ENCODE results near the gene MSRB1. TPM values are rescaled to one million over a fixed set of nuclear protein-coding genes. Genes with fewer than 3 reads are reported as not detected.
A peak's percentile ranks its signal among the peaks of the same experiment; 100 is the strongest.

The MSRB1 gene
- total and polyA plus RNA-seq, 2 of the 8 experiments (the other 6 are each of a cell fraction or from before 2014, with no cell fraction given) = 28.2 to 51.4 TPM

GRCh38 chr16:1979271-1980029 is 36.5 kb upstream of the MSRB1 start:
- H2BK15ac ChIP-seq (ENCODE audit: low read length) = no peak overlapping the region
- H3K9ac ChIP-seq (replicated peaks in 1 of 4; ENCODE audit: extremely low read depth in 1 of 4, low read depth in 3 of 4, low read length in 3 of 4) = peak overlapping the region in 1 of 4 experiments; percentile 22; a peak in 4 of 7 replicates
- no peaks in the 10 kb centered on the region for H3K79me1 ChIP-seq (ENCODE audit: low read depth, low read length)
- 0 out of 2 replicates have a peak overlapping the region, but pooled peaks have one; percentile 60 for H2BK12ac ChIP-seq (ENCODE audit: low read depth, low read length)
- H2AFZ ChIP-seq (ENCODE audit: low read length) = no peak overlapping the region
- H4K8ac ChIP-seq (ENCODE audit: extremely low read depth, insufficient read depth, low read length) = peak overlapping the region; percentile 83
- FAIRE-seq = no peak
- 0 out of 4 replicates have a peak, but pooled peaks cover 0 to under 1% of the 10 kb centered on the region in 2 experiments for H3K79me2 ChIP-seq (ENCODE audit: control insufficient read depth in 1 of 2, insufficient read depth in 2 of 2, low read length in 2 of 2)
- peak overlapping the region; percentile 31 to 61 (median 38) for H3K4me3 ChIP-seq (ENCODE audit: extremely low read depth in 1 of 4, insufficient read depth in 2 of 4, low read depth in 3 of 4, low read length in 4 of 4)
- 0 out of 2 replicates have a peak overlapping the region, but pooled peaks have one; percentile 13 for H2AK5ac ChIP-seq (ENCODE audit: low read depth, low read length)
- H3K14ac ChIP-seq (ENCODE audit: insufficient read length) = no peak overlapping the region
- ChIA-PET POLR2A (ENCODE audit: partially characterized antibody) (interaction anchor here (0.8 to 28.2 kb wide), 17 partner anchors 8 to 175 kb away, joined by 3 to 736 read pairs (median 4); partner anchors contain the start of genes MSRB1, NDUFB10, RNF151 and RPS2), CTCF (ENCODE audit: partially characterized antibody) (interaction anchor here (0.5 to 1.5 kb wide), 2 partner anchors 25 to 52 kb away, joined by 3 to 4 read pairs; no protein-coding TSS in a partner anchor)
- peak overlapping the region; percentile 60; the same call in 1 of the 2 replicates for H2BK5ac ChIP-seq (ENCODE audit: low read depth, low read length)
- H3K27ac ChIP-seq (ENCODE audit: low read depth, low read length) = no peak overlapping the region
- no peak overlapping the region for H2BK120ac ChIP-seq (replicated peaks; ENCODE audit: low read depth, low read length)
- peak overlapping the region; percentile 55 for H4K91ac ChIP-seq (replicated peaks; ENCODE audit: insufficient read length, low read length)
- H3K23me2 ChIP-seq (ENCODE audit: low read depth, low read length) = peaks cover 22% of the 10 kb centered on the region
- peak in 1 of 2 experiments; percentile 87 for DNase-seq (ENCODE audit: low read depth in 1 of 2, low spot score in 2 of 2)
- H3K18ac ChIP-seq (ENCODE audit: extremely low read depth, low read length) = peak overlapping the region; percentile 78
- H3K9me3 ChIP-seq (ENCODE audit: insufficient read depth in 2 of 2, low read depth in 1 of 2, low read length in 1 of 2) = no peaks in the 10 kb centered on the region
- H3K27me3 ChIP-seq (replicated peaks in 1 of 4; ENCODE audit: control insufficient read depth in 3 of 4, extremely low read depth in 1 of 4, insufficient read depth in 3 of 4, low read length in 3 of 4) = peaks cover 8 to 40% (median 39%) of the 10 kb centered on the region in 4 experiments; a peak in 6 of 7 replicates
- H4K5ac ChIP-seq (ENCODE audit: insufficient read length, low read depth, low read length) = peak overlapping the region; percentile 64
- no peak overlapping the region for H3K56ac ChIP-seq (replicated peaks; ENCODE audit: insufficient read length, low read depth, low read length)
- no peak overlapping the region for H2BK20ac ChIP-seq (ENCODE audit: low read length)
- no peak overlapping the region for H3K23ac ChIP-seq (ENCODE audit: insufficient read length)
- peak overlapping the region; percentile 78 for H3K4ac ChIP-seq (replicated peaks; ENCODE audit: insufficient read length, low read depth, low read length)
- WGBS, 2 experiments (ENCODE audit: extremely low coverage in 1 of 2, insufficient coverage in 1 of 2, insufficient read length in 1 of 2, insufficient replicate concordance in 2 of 2, low coverage in 1 of 2, low lambda C conversion rate in 2 of 2, missing lambda C conversion rate in 1 of 2) = 9% methylated on average over 33 of the region's 70 CpGs; no CpG with 5 or more reads in 1 of the 2 experiments
- H3K4me2 ChIP-seq (ENCODE audit: insufficient read depth in 1 of 2, low read depth in 2 of 2, low read length in 2 of 2) = peak overlapping the region; percentile 87 to 91
- H4K20me1 ChIP-seq (replicated peaks in 1 of 2; ENCODE audit: control insufficient read depth in 1 of 2, insufficient read depth in 2 of 2, low read length in 2 of 2) = peaks cover 2 to 22% of the 10 kb centered on the region in 2 experiments
- H3K4me1 ChIP-seq (replicated peaks in 1 of 4; ENCODE audit: control insufficient read depth in 3 of 4, insufficient read depth in 4 of 4, low read length in 3 of 4) = peaks cover 3 to 30% (median 25%) of the 10 kb centered on the region in 4 experiments
- peaks cover 11 to 32% (median 20%) of the 10 kb centered on the region in 4 experiments; a peak in 7 of 8 replicates for H3K36me3 ChIP-seq (ENCODE audit: control insufficient read depth in 2 of 4, insufficient read depth in 4 of 4, low read length in 3 of 4)
- TF ChIP-seq TEAD4 (IDR thresholded peaks at IDR 0.05; ENCODE audit: low read depth, low read length) (peak; percentile 4; the same call in 1 of the 2 replicates), KDM4A (IDR thresholded peaks at IDR 0.05; ENCODE audit: low read depth, low read length, severe bottlenecking) (peak; percentile 29), GABPA (IDR thresholded peaks at IDR 0.05; ENCODE audit: borderline replicate concordance, insufficient read depth, low read length) (peak; percentile 56; the same call in 1 of the 2 replicates), GTF2F1 (IDR thresholded peaks at IDR 0.05; ENCODE audit: borderline replicate concordance, low read depth, low read length) (no peak), TAF1 (IDR thresholded peaks at IDR 0.05; ENCODE audit: low read depth, low read length) (peak; percentile 26; the same call in 1 of the 2 replicates), CREB1 (IDR thresholded peaks at IDR 0.05) (peak; percentile 58), SRF (IDR thresholded peaks at IDR 0.05; ENCODE audit: low read depth, low read length) (no peak), HDAC2 (IDR thresholded peaks at IDR 0.05; ENCODE audit: borderline replicate concordance in 1 of 2, low read depth in 2 of 2, low read length in 2 of 2) (0 out of 4 replicates have a peak, but pooled peaks of 1 of the 2 experiments have one; percentile 25)

Data from H1 (cell line).